ENCODE measurements around the gene CEP85L. TPM values are rescaled to one million over a fixed set of nuclear protein-coding genes. Genes with fewer than 3 reads are reported as not detected.

Gene CEP85L
- total RNA-seq, 1 donor from 2014 or later: 51.5 TPM

DNA sequence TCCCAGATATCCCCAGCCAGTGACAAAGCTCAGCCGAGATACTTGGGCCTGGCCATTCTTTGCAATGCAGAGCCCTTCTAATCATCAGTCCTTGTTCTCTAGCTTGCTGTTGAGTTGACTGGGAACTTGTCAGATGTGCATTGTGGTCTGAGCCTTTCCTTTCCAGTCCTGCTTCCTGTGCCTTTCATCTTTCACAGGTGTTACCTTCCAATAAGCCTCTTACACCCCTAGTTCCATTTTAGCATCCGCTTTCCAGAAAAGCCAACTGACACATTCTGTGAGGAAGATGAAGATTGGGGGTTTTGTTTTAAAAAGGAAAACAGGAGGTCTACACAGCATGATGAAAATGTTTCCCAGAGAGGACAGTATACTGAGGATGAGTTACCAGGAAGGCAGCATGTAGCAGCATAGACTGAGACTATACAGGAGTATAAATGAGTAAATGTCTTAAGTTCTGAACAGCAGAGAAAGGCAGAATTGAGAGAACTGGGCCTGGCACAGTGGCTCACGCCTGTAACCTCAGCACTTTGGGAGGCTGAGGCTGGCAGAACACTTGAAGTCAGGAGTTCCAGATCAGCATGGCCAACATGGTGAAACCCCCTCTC is 5.6 kb upstream of the CEP85L start:
- TF ChIP-seq, protein P1, sequence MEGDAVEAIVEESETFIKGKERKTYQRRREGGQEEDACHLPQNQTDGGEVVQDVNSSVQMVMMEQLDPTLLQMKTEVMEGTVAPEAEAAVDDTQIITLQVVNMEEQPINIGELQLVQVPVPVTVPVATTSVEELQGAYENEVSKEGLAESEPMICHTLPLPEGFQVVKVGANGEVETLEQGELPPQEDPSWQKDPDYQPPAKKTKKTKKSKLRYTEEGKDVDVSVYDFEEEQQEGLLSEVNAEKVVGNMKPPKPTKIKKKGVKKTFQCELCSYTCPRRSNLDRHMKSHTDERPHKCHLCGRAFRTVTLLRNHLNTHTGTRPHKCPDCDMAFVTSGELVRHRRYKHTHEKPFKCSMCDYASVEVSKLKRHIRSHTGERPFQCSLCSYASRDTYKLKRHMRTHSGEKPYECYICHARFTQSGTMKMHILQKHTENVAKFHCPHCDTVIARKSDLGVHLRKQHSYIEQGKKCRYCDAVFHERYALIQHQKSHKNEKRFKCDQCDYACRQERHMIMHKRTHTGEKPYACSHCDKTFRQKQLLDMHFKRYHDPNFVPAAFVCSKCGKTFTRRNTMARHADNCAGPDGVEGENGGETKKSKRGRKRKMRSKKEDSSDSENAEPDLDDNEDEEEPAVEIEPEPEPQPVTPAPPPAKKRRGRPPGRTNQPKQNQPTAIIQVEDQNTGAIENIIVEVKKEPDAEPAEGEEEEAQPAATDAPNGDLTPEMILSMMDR (IDR thresholded peaks at IDR 0.05; ENCODE audit: partially characterized antibody, unreplicated experiment): no peak
- Mint-ChIP-seq H3K36me3 (ENCODE audit: unreplicated experiment) (no peaks in the 10 kb centered on the region), H3K4me1 (ENCODE audit: low read depth, unreplicated experiment) (peaks cover 13% of the 10 kb centered on the region), H3K9me3 (ENCODE audit: unreplicated experiment) (peaks cover 5% of the 10 kb centered on the region), H3K27ac (ENCODE audit: unreplicated experiment) (no peak overlapping the region), H3K4me3 (ENCODE audit: unreplicated experiment) (no peak overlapping the region), H3K27me3 (ENCODE audit: unreplicated experiment) (peaks cover 4% of the 10 kb centered on the region)
- no peak for DNase-seq

DNA sequence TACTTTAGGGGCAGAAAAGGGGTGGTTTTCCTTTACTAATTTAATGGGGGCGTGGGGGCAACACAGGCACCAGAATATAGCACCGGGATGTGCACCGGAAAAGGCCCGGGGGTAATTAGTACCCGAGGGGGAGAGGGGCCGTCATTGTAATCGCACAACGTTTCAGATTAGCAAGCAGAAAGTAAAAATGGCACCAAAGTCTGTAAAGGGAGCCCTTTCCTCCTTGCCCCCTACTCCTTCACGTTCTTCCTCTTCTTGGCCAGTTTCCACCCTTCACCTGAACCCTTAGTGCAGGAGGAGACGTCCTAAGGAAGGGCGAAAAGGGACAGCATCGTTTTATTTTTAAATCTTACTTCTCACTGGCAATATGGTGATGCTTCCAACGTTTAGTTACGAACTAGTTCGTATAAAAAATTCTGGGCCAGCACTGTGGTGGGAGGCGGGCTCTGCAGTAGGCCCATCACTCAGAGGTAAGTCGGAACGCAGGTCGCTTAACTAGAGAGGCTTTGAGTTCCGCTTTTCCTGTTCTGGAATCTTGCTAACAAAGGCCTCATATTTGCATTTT is 742 bp upstream of the CEP85L start:
- no peaks in the 10 kb centered on the region for H3K36me3 Mint-ChIP-seq (ENCODE audit: unreplicated experiment)
- H3K4me1 Mint-ChIP-seq (ENCODE audit: low read depth, unreplicated experiment): peaks cover 7% of the 10 kb centered on the region
- peaks cover 11% of the 10 kb centered on the region for H3K9me3 Mint-ChIP-seq (ENCODE audit: unreplicated experiment)
- peak overlapping the region; percentile 91 for H3K27ac Mint-ChIP-seq (ENCODE audit: unreplicated experiment)
- H3K4me3 Mint-ChIP-seq (ENCODE audit: unreplicated experiment): peak overlapping the region; percentile 85
- H3K27me3 Mint-ChIP-seq (ENCODE audit: unreplicated experiment): peaks cover 9% of the 10 kb centered on the region
- DNase-seq: no peak
- TF ChIP-seq, protein P1 (IDR thresholded peaks at IDR 0.05; ENCODE audit: partially characterized antibody, unreplicated experiment): no peak

DNA sequence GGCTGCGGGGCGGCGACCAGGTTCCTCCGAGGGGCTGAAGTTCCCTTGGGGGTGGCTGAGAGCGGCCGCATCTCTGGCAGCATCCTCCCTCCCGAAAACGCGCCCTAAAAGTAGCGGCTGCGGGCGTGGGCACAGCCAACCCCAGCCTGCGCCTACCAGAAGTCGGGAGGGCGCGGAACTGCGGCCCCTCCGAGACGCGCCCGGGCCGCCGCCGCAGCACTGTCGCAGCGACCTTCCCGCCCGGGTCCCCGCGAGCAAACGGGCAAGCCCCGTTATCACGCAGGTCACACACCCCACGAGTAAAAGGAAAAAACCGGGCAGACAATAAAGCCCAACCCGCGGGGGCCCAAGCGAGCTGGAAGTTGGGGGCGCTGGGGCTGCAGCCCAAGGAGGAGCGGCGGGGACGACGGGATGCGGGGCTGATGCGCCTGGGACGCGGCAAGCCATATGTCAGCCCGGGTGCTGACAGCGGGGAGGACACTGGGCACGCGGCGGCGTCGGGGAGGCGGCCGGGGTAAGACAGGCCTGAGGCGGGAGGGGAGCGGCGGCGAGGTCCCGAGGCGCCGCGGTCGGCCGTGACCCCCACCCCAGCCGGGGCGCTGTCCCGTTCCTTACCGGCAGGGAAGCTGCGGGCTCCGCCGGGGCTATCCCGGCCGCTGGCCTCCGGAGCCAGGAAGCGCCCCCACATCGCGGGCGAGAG is 659 bp downstream of the CEP85L start:
- peak overlapping the region; percentile 97 for H3K27ac Mint-ChIP-seq (ENCODE audit: unreplicated experiment)
- peak; percentile 79 for DNase-seq

DNA sequence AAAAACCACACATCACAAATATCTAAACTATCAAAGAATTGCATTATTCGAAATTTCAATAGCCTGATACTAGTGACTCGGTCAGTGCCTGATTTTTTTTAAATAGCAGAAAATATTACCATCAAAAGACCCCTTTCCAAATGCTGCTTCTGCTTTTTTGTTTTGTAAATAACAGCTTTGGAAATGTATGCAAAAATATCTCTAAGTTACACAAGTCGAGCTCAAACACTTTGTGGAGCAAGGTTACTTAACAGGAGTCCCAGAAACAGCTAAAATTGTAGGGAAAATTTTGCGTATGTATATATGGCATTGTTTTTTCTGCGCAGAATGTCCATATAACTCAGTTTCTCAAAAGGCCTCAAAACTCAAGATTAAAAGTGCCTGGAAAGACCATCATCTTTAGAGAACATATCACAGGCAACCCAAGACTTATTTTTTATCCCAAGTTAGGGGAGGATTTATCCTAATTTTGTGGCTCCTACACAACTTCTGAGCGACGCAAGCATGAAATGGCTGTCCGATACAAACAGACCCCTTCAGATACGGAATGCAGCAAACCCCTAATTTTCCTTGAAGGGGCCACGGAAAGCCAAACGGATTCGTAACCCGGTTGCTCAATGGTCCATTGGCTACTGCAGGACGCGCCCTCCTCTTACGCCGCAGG is 1.3 kb downstream of the CEP85L start:
- Mint-ChIP-seq H3K36me3 (ENCODE audit: unreplicated experiment) (no peaks in the 10 kb centered on the region), H3K4me1 (ENCODE audit: low read depth, unreplicated experiment) (peaks cover 13% of the 10 kb centered on the region), H3K9me3 (ENCODE audit: unreplicated experiment) (peaks cover 11% of the 10 kb centered on the region), H3K4me3 (ENCODE audit: unreplicated experiment) (peak overlapping the region; percentile 95), H3K27me3 (ENCODE audit: unreplicated experiment) (peaks cover 9% of the 10 kb centered on the region), H3K27ac (ENCODE audit: unreplicated experiment) (peak overlapping the region; percentile 97)
- no peak for DNase-seq
- TF ChIP-seq, protein P1 (IDR thresholded peaks at IDR 0.05; ENCODE audit: partially characterized antibody, unreplicated experiment): no peak

More for the DNA sequence above, 659 bp downstream of the CEP85L start:
- Mint-ChIP-seq H3K4me3 (ENCODE audit: unreplicated experiment) (peak overlapping the region; percentile 95), H3K27me3 (ENCODE audit: unreplicated experiment) (peaks cover 9% of the 10 kb centered on the region), H3K4me1 (ENCODE audit: low read depth, unreplicated experiment) (peaks cover 9% of the 10 kb centered on the region), H3K9me3 (ENCODE audit: unreplicated experiment) (peaks cover 11% of the 10 kb centered on the region), H3K36me3 (ENCODE audit: unreplicated experiment) (no peaks in the 10 kb centered on the region)
- TF ChIP-seq, protein P1 (IDR thresholded peaks at IDR 0.05; ENCODE audit: partially characterized antibody, unreplicated experiment): peak; percentile 21

All from glutamatergic neuron (in vitro differentiated cells).